ENCODE results near the gene EIF4G1. TPM values are rescaled to one million over a fixed set of nuclear protein-coding genes. Genes with fewer than 3 reads are reported as not detected.

The EIF4G1 gene
- total RNA-seq, 1 donor from 2014 or later: 248 TPM

- peak; percentile 20 for ATAC-seq
- DNase-seq (ENCODE audit: low spot score): no peak
- intact Hi-C loops (cut with DNase I): loop anchor here (5.0 to 10.0 kb wide), 3 partner anchors 137 to 399 kb away; no protein-coding TSS in a partner anchor
These were observed 63.6 kb downstream of the EIF4G1 start, which contains the start of gene THPO for GRCh38 chr3:184377882-184378445. Gene THPO, minus strand, starts transcription at chr3:184378207. Its CDS starts 1,948 bp downstream, at chr3:184376259.

GRCh38 chr3:184378651-184379357 is 64.4 kb downstream of the EIF4G1 start:
- intact Hi-C loops (cut with DNase I): loop anchor here (5.0 to 10.0 kb wide), 3 partner anchors 136 to 398 kb away; no protein-coding TSS in a partner anchor
- DNase-seq (ENCODE audit: low spot score) (no peak), ATAC-seq (peak; percentile 18)

- peak; percentile 76 for DNase-seq (ENCODE audit: low spot score)
- peak; percentile 83 for ATAC-seq
- intact Hi-C loops (cut with DNase I): loop anchor here (5.0 to 10.0 kb wide), 3 partner anchors 135 to 398 kb away; no protein-coding TSS in a partner anchor
These were observed 65.2 kb downstream of the EIF4G1 start, which contains the start of gene CHRD for GRCh38 chr3:184379358-184380184. Gene CHRD, plus strand, starts transcription at chr3:184380054. Its CDS starts 265 bp downstream, at chr3:184380319.

- DNase-seq (ENCODE audit: low spot score) (peak; percentile 88), ATAC-seq (peak; percentile 57)
- intact Hi-C loops (cut with DNase I): no loop called here
These were observed 65.8 kb downstream of the EIF4G1 start for GRCh38 chr3:184380185-184380626.

- DNase-seq (ENCODE audit: low spot score): no peak
These were observed 66.3 kb downstream of the EIF4G1 start for GRCh38 chr3:184380627-184381260.

GRCh38 chr3:184381261-184382224 is 67.1 kb downstream of the EIF4G1 start:
- intact Hi-C loops (cut with DNase I): no loop called here

More at GRCh38 chr3:184380627-184381260, 66.3 kb downstream of the EIF4G1 start:
- intact Hi-C loops (cut with DNase I): no loop called here
- no peak for ATAC-seq

GRCh38 chr3:184382326-184383032 is 68.1 kb downstream of the EIF4G1 start:
- no peak for DNase-seq (ENCODE audit: low spot score)
- intact Hi-C loops (cut with DNase I): no loop called here

More at GRCh38 chr3:184381261-184382224, 67.1 kb downstream of the EIF4G1 start:
- no peak for DNase-seq (ENCODE audit: low spot score)
- peak; percentile 59 for ATAC-seq

GRCh38 chr3:184383033-184383740 is 68.8 kb downstream of the EIF4G1 start:
- no peak for DNase-seq (ENCODE audit: low spot score)
- no peak for ATAC-seq
- intact Hi-C loops (cut with DNase I): no loop called here

More at GRCh38 chr3:184382326-184383032, 68.1 kb downstream of the EIF4G1 start:
- no peak for ATAC-seq

GRCh38 chr3:184384342-184384741 is 69.9 kb downstream of the EIF4G1 start:
- ATAC-seq (no peak), DNase-seq (ENCODE audit: low spot score) (no peak)
- intact Hi-C loops (cut with DNase I): no loop called here

Other genes starting within 250 kb of the EIF4G1 start
- gene HTR3E, start 217.5 kb upstream of the EIF4G1 start, total RNA-seq: not detected
- 30.6 TPM for gene EIF2B5, start 179.2 kb upstream of the EIF4G1 start, total RNA-seq
- gene DVL3, start 159.2 kb upstream of the EIF4G1 start, total RNA-seq: 57.8 TPM
- gene AP2M1, start 139.8 kb upstream of the EIF4G1 start, total RNA-seq: 278 TPM
- 67.4 TPM for gene ABCF3, start 128.4 kb upstream of the EIF4G1 start, total RNA-seq
- gene VWA5B2, start 85.0 kb upstream of the EIF4G1 start, total RNA-seq: 0.53 TPM
- gene ALG3, start 65.6 kb upstream of the EIF4G1 start, total RNA-seq: 16.7 TPM
- 1.3 TPM for gene EEF1AKMT4, start 64.9 kb upstream of the EIF4G1 start, total RNA-seq
- 0.53 TPM for gene CAMK2N2, start 53.1 kb upstream of the EIF4G1 start, total RNA-seq
- not detected for gene ECE2, start 38.6 kb upstream of the EIF4G1 start, total RNA-seq
- 122 TPM for gene PSMD2, start 15.4 kb upstream of the EIF4G1 start, total RNA-seq
- 22.6 TPM for gene FAM131A, start 23.0 kb downstream of the EIF4G1 start, total RNA-seq
- 24.5 TPM for gene CLCN2, start 47.0 kb downstream of the EIF4G1 start, total RNA-seq
- 57.8 TPM for gene POLR2H, start 47.1 kb downstream of the EIF4G1 start, total RNA-seq
- 1.2 TPM for gene THPO, start 63.6 kb downstream of the EIF4G1 start, total RNA-seq
- 27.0 TPM for gene CHRD, start 65.4 kb downstream of the EIF4G1 start, total RNA-seq
- gene EPHB3, start 247.2 kb downstream of the EIF4G1 start, total RNA-seq: 15.2 TPM

Measured in sciatic nerve (tissue), 2 donors.